Esophagus muscularis mucosa (tissue), 3 donors: Measurements from ENCODE around the gene GTF2F2.

Experiments used
- CTCF ChIP-seq, 3 experiments: fragments of 200-600 bp in 2 of 3; fragments of 450-650 bp in 1 of 3; sonication (generic) in 2 of 3; IDR thresholded peaks; one replicate each; pipeline ENCODE4 v1.5.1; 2017 to 2019; ENCODE audit warnings: antibody characterized with exemption in 3 of 3, mild to moderate bottlenecking in 2 of 3, moderate library complexity in 1 of 3
- POLR2AphosphoS5 ChIP-seq, 2 donors: sonication (generic); formaldehyde crosslinking; IDR thresholded peaks; one replicate each; pipeline ENCODE4 v1.6.1; 2017; ENCODE audit warnings: antibody characterized with exemption in 2 of 2

- TF ChIP-seq CTCF (IDR thresholded peaks at IDR 0.05) (no peak), POLR2AphosphoS5 (IDR thresholded peaks at IDR 0.05) (no peak)
Measured at GRCh38 chr13:45209229-45209628, 88.9 kb downstream of the GTF2F2 start.
